HepG2 (cell line): Measurements from ENCODE around the gene PIKFYVE. TPM values are rescaled to one million over a fixed set of nuclear protein-coding genes. Genes with fewer than 3 reads are reported as not detected.

Experiments used
- HNRNPK ChIP-seq: fragments of 200-400 bp; formaldehyde crosslinking; IDR thresholded peaks from 2 replicates; pipeline ENCODE4 v1.6.1; 2018; ENCODE audit warnings: low read length, low read depth, moderate library complexity, mild to moderate bottlenecking; ENCODE audit not compliant: poor library complexity, severe bottlenecking
- HNRNPLL ChIP-seq: fragments of 200-400 bp; formaldehyde crosslinking; IDR thresholded peaks from 2 replicates; pipeline ENCODE4 v1.6.1; 2017; ENCODE audit warnings: mild to moderate bottlenecking, low read depth, low read length; ENCODE audit not compliant: poor library complexity, severe bottlenecking
- MAFK ChIP-seq, 2 experiments: IDR thresholded peaks in 1 of 2; conservative IDR thresholded peaks in 1 of 2; 2 replicates each; pipeline ENCODE4 v1.6.1; 2011; ENCODE audit warnings: improper control_type of control experiment in 2 of 2, low read length in 2 of 2
- SKI ChIP-seq: fragments of 450-650 bp; IDR thresholded peaks from one replicate; pipeline ENCODE4 v1.6.1; 2018; ENCODE audit warnings: mild to moderate bottlenecking; ENCODE audit not compliant: partially characterized antibody
- U2AF1 ChIP-seq: fragments of 200-400 bp; formaldehyde crosslinking; optimal IDR thresholded peaks from 2 replicates; pipeline ENCODE3; 2017; ENCODE audit warnings: mild to moderate bottlenecking, low read depth, low read length
- ZBTB21 ChIP-seq: sonication (generic); formaldehyde crosslinking; IDR thresholded peaks from 2 replicates; pipeline ENCODE4 v1.4.0; 2020; ENCODE audit warnings: missing genetic modification reagents
- ZNF354B ChIP-seq: sonication (generic); formaldehyde crosslinking; IDR thresholded peaks from 2 replicates; pipeline ENCODE4 v1.8.0; 2022; ENCODE audit warnings: mild to moderate bottlenecking, missing genetic modification reagents
- ZNF446 ChIP-seq: sonication (generic); formaldehyde crosslinking; IDR thresholded peaks from 2 replicates; pipeline ENCODE4 v1.5.0; 2020; ENCODE audit warnings: mild to moderate bottlenecking, missing genetic modification reagents
- ZNF569 ChIP-seq: sonication (generic); formaldehyde crosslinking; IDR thresholded peaks from 2 replicates; pipeline ENCODE4 v1.5.0; 2020; ENCODE audit warnings: mild to moderate bottlenecking, missing genetic modification reagents, moderate library complexity, borderline replicate concordance
- ZNF75D ChIP-seq: sonication (generic); formaldehyde crosslinking; IDR thresholded peaks from 2 replicates; pipeline ENCODE4 v1.8.1; 2023; ENCODE audit warnings: missing genetic modification reagents, mild to moderate bottlenecking, borderline replicate concordance
- ZNF775 ChIP-seq: sonication (generic); formaldehyde crosslinking; IDR thresholded peaks from 2 replicates; pipeline ENCODE4 v1.4.0; 2020; ENCODE audit warnings: missing genetic modification reagents, mild to moderate bottlenecking, moderate library complexity, borderline replicate concordance
- polyA plus RNA-seq, 8 experiments: library from polyadenylated mRNA; depleted of rRNA in 3 of 8; stranded (reverse) in 7 of 8; unstranded in 1 of 8; fragments of >200 nt; fragmentation: Illumina TruSeq in 4 of 8; extraction: Trizol in 4 of 8; gene quantifications; 2 replicates each; pipeline versions ENCODE4 v1.2.1 to v1.2.3, GENCODE V29; 2011 to 2016; ENCODE audit warnings: low read depth in 4 of 8, missing spikeins in 1 of 8, mixed read lengths in 1 of 8; ENCODE audit not compliant: insufficient read depth in 1 of 8
- total RNA-seq, 5 experiments: library from RNA; depleted of rRNA; stranded (reverse); fragments of >200 nt; fragmentation: Illumina TruSeq; extraction: Trizol; gene quantifications; 2 replicates each; pipeline ENCODE4 v1.2.3, GENCODE V29; 2016; ENCODE audit warnings: low read depth in 1 of 5
- TF ChIP-seq, protein P1 (sequence below): sonication (generic); formaldehyde crosslinking; IDR thresholded peaks from 2 replicates; pipeline ENCODE4 v1.9.0; 2021; ENCODE audit warnings: mild to moderate bottlenecking, missing genetic modification reagents

PIKFYVE gene
- total and polyA plus RNA-seq, 2 of the 13 experiments (the other 11 are each of a cell fraction or from before 2014, with no cell fraction given) = 20.2 to 21.7 TPM

DNA sequence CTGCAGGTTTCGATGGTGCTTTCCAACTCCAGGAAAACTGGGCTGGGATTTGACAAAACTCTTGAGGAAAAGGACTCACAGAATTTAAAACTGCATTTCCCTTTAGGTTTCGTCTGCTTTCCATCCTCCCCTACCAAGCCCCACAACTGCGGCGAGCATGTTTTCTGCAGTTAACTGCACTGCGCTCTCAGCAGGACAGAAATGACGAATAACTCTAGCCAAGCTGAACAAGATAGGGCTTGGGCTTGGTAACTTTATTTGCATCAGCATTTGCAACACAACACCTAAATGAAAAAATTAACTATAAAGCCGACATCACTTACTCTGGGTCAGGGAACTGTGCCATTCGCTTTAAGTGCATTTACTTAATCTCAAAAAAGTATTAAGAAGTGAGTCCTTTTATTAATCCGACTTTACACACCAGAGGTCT, 669 bp upstream of the PIKFYVE start (continued):
- TF ChIP-seq, protein P1, sequence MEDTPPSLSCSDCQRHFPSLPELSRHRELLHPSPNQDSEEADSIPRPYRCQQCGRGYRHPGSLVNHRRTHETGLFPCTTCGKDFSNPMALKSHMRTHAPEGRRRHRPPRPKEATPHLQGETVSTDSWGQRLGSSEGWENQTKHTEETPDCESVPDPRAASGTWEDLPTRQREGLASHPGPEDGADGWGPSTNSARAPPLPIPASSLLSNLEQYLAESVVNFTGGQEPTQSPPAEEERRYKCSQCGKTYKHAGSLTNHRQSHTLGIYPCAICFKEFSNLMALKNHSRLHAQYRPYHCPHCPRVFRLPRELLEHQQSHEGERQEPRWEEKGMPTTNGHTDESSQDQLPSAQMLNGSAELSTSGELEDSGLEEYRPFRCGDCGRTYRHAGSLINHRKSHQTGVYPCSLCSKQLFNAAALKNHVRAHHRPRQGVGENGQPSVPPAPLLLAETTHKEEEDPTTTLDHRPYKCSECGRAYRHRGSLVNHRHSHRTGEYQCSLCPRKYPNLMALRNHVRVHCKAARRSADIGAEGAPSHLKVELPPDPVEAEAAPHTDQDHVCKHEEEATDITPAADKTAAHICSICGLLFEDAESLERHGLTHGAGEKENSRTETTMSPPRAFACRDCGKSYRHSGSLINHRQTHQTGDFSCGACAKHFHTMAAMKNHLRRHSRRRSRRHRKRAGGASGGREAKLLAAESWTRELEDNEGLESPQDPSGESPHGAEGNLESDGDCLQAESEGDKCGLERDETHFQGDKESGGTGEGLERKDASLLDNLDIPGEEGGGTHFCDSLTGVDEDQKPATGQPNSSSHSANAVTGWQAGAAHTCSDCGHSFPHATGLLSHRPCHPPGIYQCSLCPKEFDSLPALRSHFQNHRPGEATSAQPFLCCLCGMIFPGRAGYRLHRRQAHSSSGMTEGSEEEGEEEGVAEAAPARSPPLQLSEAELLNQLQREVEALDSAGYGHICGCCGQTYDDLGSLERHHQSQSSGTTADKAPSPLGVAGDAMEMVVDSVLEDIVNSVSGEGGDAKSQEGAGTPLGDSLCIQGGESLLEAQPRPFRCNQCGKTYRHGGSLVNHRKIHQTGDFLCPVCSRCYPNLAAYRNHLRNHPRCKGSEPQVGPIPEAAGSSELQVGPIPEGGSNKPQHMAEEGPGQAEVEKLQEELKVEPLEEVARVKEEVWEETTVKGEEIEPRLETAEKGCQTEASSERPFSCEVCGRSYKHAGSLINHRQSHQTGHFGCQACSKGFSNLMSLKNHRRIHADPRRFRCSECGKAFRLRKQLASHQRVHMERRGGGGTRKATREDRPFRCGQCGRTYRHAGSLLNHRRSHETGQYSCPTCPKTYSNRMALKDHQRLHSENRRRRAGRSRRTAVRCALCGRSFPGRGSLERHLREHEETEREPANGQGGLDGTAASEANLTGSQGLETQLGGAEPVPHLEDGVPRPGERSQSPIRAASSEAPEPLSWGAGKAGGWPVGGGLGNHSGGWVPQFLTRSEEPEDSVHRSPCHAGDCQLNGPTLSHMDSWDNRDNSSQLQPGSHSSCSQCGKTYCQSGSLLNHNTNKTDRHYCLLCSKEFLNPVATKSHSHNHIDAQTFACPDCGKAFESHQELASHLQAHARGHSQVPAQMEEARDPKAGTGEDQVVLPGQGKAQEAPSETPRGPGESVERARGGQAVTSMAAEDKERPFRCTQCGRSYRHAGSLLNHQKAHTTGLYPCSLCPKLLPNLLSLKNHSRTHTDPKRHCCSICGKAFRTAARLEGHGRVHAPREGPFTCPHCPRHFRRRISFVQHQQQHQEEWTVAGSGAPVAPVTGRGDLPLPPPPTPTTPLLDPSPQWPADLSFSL (CRISPR knock-in tag) = no peak
- TF ChIP-seq HNRNPLL = no peak
- no peak for TF ChIP-seq ZNF446 (CRISPR knock-in tag)
- TF ChIP-seq HNRNPK = no peak
- no peak for TF ChIP-seq SKI
- TF ChIP-seq ZBTB21 = no peak
- no peak for TF ChIP-seq U2AF1
- TF ChIP-seq ZNF354B (CRISPR knock-in tag) = no peak
- no peak for TF ChIP-seq ZNF775
- no peak for TF ChIP-seq ZNF75D (CRISPR knock-in tag)
- no peak for TF ChIP-seq ZNF569 (CRISPR knock-in tag)
- no peak for TF ChIP-seq MAFK (conservative IDR thresholded peaks at IDR 0.05 in 1 of 2, IDR thresholded peaks at IDR 0.05 in 1 of 2; ENCODE audit: low read length in 2 of 2)
